A549 treated with Hydrocortisone at 1 μM for 4 hours (cell line): ENCODE data around the gene PCDH11Y. TPM values are rescaled to one million over a fixed set of nuclear protein-coding genes. Genes with fewer than 3 reads are reported as not detected.

Source experiments
- total RNA-seq: library from RNA; stranded (reverse); fragments of 200-300 nt; extraction: Qiagen RNA extraction; gene quantifications from 5 replicates; pipeline ENCODE4 v1.2.3, GENCODE V29; 2022

Gene PCDH11Y, protein sequence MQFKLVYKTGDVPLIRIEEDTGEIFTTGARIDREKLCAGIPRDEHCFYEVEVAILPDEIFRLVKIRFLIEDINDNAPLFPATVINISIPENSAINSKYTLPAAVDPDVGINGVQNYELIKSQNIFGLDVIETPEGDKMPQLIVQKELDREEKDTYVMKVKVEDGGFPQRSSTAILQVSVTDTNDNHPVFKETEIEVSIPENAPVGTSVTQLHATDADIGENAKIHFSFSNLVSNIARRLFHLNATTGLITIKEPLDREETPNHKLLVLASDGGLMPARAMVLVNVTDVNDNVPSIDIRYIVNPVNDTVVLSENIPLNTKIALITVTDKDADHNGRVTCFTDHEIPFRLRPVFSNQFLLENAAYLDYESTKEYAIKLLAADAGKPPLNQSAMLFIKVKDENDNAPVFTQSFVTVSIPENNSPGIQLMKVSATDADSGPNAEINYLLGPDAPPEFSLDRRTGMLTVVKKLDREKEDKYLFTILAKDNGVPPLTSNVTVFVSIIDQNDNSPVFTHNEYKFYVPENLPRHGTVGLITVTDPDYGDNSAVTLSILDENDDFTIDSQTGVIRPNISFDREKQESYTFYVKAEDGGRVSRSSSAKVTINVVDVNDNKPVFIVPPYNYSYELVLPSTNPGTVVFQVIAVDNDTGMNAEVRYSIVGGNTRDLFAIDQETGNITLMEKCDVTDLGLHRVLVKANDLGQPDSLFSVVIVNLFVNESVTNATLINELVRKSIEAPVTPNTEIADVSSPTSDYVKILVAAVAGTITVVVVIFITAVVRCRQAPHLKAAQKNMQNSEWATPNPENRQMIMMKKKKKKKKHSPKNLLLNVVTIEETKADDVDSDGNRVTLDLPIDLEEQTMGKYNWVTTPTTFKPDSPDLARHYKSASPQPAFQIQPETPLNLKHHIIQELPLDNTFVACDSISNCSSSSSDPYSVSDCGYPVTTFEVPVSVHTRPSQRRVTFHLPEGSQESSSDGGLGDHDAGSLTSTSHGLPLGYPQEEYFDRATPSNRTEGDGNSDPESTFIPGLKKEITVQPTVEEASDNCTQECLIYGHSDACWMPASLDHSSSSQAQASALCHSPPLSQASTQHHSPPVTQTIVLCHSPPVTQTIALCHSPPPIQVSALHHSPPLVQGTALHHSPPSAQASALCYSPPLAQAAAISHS (N-terminal part only)
- total RNA-seq = not detected in 5 replicates

DNA sequence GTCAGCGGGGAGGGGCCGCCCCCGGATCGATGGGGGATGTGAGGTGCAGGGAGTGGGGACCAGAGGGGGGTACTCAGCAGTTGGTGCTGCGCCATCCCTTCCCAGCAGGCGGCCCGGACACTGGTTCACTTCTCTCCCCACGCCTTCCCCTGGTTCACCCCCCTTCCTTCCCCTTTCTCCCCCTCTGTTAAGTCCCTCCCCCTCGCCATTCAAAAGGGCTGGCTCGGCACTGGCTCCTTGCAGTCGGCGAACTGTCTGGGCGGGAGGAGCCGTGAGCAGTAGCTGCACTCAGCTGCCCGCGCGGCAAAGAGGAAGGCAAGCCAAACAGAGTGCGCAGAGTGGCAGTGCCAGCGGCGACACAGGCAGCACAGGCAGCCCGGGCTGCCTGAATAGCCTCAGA lies at the start of gene PCDH11Y:
Gene PCDH11Y (plus strand): TSS at position 240 of the 400 bp plus-strand sequence. CDS start 56,804 bp downstream, outside the sequence.

